ENCODE results near the gene C12orf57. TPM values are rescaled to one million over a fixed set of nuclear protein-coding genes. Genes with fewer than 3 reads are reported as not detected.

C12orf57 gene
- total and polyA plus RNA-seq, 2 experiments from 2014 or later, result 204 to 262 TPM

DNA sequence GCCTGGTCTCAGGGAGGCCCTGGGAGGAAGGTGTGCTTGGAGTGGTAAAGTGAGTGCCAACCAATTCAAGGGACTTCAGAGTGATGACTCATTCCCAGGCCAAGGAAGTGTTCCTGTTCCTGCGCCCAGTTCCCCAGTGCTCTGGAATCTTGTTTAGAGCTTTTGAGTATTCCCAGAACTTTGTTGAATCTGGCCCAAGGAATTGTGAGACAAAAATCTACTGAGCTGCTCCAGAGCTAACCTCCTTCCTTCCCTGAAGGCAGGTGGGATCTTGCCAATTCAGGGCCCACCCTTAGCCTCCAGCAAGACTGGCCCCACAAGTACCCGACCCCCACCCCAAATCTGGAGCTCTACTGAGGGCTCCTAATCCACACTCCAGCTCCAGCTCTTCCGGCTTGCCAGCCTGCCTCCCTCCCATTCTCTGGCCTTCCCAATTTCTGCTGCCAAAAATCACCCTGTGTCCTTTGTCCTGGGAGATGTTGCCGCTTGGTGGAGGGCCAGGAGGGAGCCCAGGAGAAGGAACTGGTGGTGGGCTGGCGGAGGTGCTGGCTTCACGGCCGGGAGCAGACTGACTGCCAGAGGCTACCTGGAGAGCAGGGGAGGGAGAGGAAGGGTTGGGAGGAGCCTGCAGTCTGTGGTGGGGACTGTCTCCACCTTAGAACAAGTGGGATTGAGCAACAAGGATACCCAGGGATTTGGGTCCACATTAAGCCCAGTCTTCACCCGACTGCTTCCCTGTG lies 18.1 kb upstream of the C12orf57 start:
- TF ChIP-seq, protein P1, sequence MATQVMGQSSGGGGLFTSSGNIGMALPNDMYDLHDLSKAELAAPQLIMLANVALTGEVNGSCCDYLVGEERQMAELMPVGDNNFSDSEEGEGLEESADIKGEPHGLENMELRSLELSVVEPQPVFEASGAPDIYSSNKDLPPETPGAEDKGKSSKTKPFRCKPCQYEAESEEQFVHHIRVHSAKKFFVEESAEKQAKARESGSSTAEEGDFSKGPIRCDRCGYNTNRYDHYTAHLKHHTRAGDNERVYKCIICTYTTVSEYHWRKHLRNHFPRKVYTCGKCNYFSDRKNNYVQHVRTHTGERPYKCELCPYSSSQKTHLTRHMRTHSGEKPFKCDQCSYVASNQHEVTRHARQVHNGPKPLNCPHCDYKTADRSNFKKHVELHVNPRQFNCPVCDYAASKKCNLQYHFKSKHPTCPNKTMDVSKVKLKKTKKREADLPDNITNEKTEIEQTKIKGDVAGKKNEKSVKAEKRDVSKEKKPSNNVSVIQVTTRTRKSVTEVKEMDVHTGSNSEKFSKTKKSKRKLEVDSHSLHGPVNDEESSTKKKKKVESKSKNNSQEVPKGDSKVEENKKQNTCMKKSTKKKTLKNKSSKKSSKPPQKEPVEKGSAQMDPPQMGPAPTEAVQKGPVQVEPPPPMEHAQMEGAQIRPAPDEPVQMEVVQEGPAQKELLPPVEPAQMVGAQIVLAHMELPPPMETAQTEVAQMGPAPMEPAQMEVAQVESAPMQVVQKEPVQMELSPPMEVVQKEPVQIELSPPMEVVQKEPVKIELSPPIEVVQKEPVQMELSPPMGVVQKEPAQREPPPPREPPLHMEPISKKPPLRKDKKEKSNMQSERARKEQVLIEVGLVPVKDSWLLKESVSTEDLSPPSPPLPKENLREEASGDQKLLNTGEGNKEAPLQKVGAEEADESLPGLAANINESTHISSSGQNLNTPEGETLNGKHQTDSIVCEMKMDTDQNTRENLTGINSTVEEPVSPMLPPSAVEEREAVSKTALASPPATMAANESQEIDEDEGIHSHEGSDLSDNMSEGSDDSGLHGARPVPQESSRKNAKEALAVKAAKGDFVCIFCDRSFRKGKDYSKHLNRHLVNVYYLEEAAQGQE (IDR thresholded peaks at IDR 0.05; ENCODE audit: unreplicated experiment), result no peak
- no peak for TF ChIP-seq NANOG (IDR thresholded peaks at IDR 0.05; ENCODE audit: borderline replicate concordance)
- TF ChIP-seq POLR2AphosphoS5 (IDR thresholded peaks at IDR 0.05; ENCODE audit: low read depth), result peak; percentile 73
- 0 out of 2 replicates have a peak, but pooled peaks have one; percentile 2 for TF ChIP-seq CREB1 (CRISPR knock-in tag; IDR thresholded peaks at IDR 0.05; ENCODE audit: low read depth)
- no peak for TF ChIP-seq ZNF114 (CRISPR knock-in tag; IDR thresholded peaks at IDR 0.05)
- TF ChIP-seq ZNF331 (CRISPR knock-in tag; IDR thresholded peaks at IDR 0.05; ENCODE audit: low read depth), result no peak
- H3K9me3 Mint-ChIP-seq, result no peaks in the 10 kb centered on the region; the same call in 1 of the 3 replicates
- H3K27me3 Mint-ChIP-seq (ENCODE audit: insufficient read depth, low read depth, poor library complexity), result peaks cover 37% of the 10 kb centered on the region
- Histone ChIP-seq H2AFZ (no peak overlapping the region; the same call in 1 of the 2 replicates), H3K27ac (ENCODE audit: low read depth) (peak overlapping the region; percentile 100), H3K9me2 (ENCODE audit: insufficient read depth) (no peaks in the 10 kb centered on the region), H3F3A (replicated peaks; ENCODE audit: low read depth) (peaks cover 24% of the 10 kb centered on the region), H3K4me3 (peak overlapping the region; percentile 84), H3K4me1 (ENCODE audit: insufficient read depth) (peaks cover 46% of the 10 kb centered on the region), H3K36me3 (ENCODE audit: insufficient read depth) (no peaks in the 10 kb centered on the region; the same call in 1 of the 2 replicates), H4K20me1 (replicated peaks; ENCODE audit: insufficient read depth) (peaks cover 10% of the 10 kb centered on the region), H3K79me2 (replicated peaks; ENCODE audit: insufficient read depth) (peaks cover 30% of the 10 kb centered on the region), H3K27me3 (ENCODE audit: insufficient read depth) (no peaks in the 10 kb centered on the region), H3K4me2 (peak overlapping the region; percentile 86)
- peak; percentile 91 for DNase-seq (ENCODE audit: low spot score)
- ATAC-seq, result peak; percentile 39
- H3K4me3 Mint-ChIP-seq, result peak overlapping the region; percentile 81
- peak overlapping the region; percentile 97 for H3K27ac Mint-ChIP-seq
- H3K36me3 Mint-ChIP-seq (ENCODE audit: low read depth), result peaks cover 36% of the 10 kb centered on the region
- H3K4me1 Mint-ChIP-seq, result peaks cover 58% of the 10 kb centered on the region

DNA sequence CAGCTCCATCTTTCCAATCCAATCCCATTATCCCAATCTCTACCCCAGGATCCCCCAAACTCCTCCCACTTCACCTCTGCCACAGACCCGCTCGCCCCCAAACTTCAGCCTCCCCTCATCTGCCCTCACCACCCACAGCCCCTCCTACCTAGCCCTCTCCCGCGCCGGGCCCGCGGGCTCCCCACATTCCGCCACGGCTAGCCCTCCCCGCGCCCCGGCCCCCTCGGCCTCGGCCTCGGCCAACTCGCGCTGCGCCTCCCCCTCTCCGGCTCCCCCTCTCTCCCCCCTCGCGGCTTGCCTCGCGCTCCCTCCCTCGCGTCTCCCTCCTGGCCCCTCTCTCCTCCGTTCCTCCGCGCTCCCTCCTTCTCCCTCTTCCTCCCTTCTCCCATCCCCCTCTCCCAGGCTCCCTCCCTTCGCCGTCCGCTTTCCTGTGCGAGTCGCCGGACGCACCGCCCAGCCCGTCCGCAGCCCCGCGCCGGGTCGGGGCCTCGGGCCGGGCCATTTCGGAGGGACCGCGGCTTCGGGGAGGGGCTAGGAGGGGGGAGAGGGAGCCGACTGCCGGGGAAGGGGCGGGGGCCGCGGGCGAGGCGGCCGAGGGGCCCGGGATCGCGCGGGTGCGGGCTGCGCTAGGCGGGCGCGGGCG lies 16.3 kb upstream of the C12orf57 start, which contains the start of gene ATN1:
Gene ATN1, plus strand, starts transcription at position 581 of the 643 bp plus-strand sequence. CDS start 6,043 bp downstream, outside the sequence.
- TF ChIP-seq EZH2 (IDR thresholded peaks at IDR 0.05; ENCODE audit: low read depth, unreplicated experiment), result no peak
- no peak for TF ChIP-seq ZNF331 (CRISPR knock-in tag; IDR thresholded peaks at IDR 0.05; ENCODE audit: low read depth)
- TF ChIP-seq CREB1 (CRISPR knock-in tag; IDR thresholded peaks at IDR 0.05; ENCODE audit: low read depth), result 0 out of 2 replicates have a peak, but pooled peaks have one; percentile 29
- TF ChIP-seq EZH2phosphoT487 (IDR thresholded peaks at IDR 0.05; ENCODE audit: unreplicated experiment), result no peak
- peak; percentile 45 for TF ChIP-seq POLR2AphosphoS5 (IDR thresholded peaks at IDR 0.05; ENCODE audit: low read depth)
- TF ChIP-seq JUNB (IDR thresholded peaks at IDR 0.05; ENCODE audit: unreplicated experiment), result no peak
- ATAC-seq (peak; percentile 12), DNase-seq (ENCODE audit: low spot score) (peak; percentile 97)
- peak within 1 kb of the TSS; percentile 100 for H3K27ac ChIP-seq (ENCODE audit: low read depth)
- H3K27me3 ChIP-seq (ENCODE audit: insufficient read depth), result no peaks in the 10 kb centered on the region
- peak within 1 kb of the TSS; percentile 47; the same call in 1 of the 2 replicates for H2AFZ ChIP-seq
- H4K20me1 ChIP-seq (replicated peaks; ENCODE audit: insufficient read depth), result peaks cover 14% of the 10 kb centered on the region
- peaks cover 32% of the 10 kb centered on the region for H3F3A ChIP-seq (replicated peaks; ENCODE audit: low read depth)
- H3K4me3 ChIP-seq, result peak within 1 kb of the TSS; percentile 97
- no peaks in the 10 kb centered on the region; the same call in 1 of the 3 replicates for H3K9me3 Mint-ChIP-seq
- H3K4me1 ChIP-seq (ENCODE audit: insufficient read depth), result peaks cover 51% of the 10 kb centered on the region
- H3K79me2 ChIP-seq (replicated peaks; ENCODE audit: insufficient read depth), result peaks cover 48% of the 10 kb centered on the region
- peak within 1 kb of the TSS; percentile 99 for H3K4me2 ChIP-seq
- H3K4me1 Mint-ChIP-seq, result peaks cover 62% of the 10 kb centered on the region
- peak within 1 kb of the TSS; percentile 97 for H3K27ac Mint-ChIP-seq
- H3K4me3 Mint-ChIP-seq, result peak within 1 kb of the TSS; percentile 97
- peaks cover 28% of the 10 kb centered on the region for H3K36me3 Mint-ChIP-seq (ENCODE audit: low read depth)
- peaks cover 37% of the 10 kb centered on the region for H3K27me3 Mint-ChIP-seq (ENCODE audit: insufficient read depth, low read depth, poor library complexity)
- no peaks in the 10 kb centered on the region for H3K36me3 ChIP-seq (ENCODE audit: insufficient read depth)
- no peaks in the 10 kb centered on the region for H3K9me2 ChIP-seq (ENCODE audit: insufficient read depth)
